SK-N-SH (cell line): ENCODE data around the gene MON2.

Experiments
- CTCF ChIP-seq: fragments of 200-600 bp; sonication (generic); IDR thresholded peaks from 2 replicates; pipeline ENCODE4 v1.6.1; 2017; ENCODE audit warnings: antibody characterized with exemption, mild to moderate bottlenecking, moderate library complexity
- EP300 ChIP-seq, 2 experiments: IDR thresholded peaks; 2 replicates each; pipeline versions ENCODE4 v1.4.0 to v1.6.1; 2012; ENCODE audit warnings: borderline replicate concordance in 1 of 2, low read depth in 1 of 2, low read length in 1 of 2
- FOXJ3 ChIP-seq: sonication (generic); formaldehyde crosslinking; IDR thresholded peaks from 2 replicates; pipeline ENCODE4 v1.5.1; 2020; ENCODE audit warnings: mild to moderate bottlenecking, missing genetic modification reagents
- JUND ChIP-seq: IDR thresholded peaks from 2 replicates; pipeline ENCODE4 v1.4.0; 2012
- POLR2AphosphoS5 ChIP-seq: IDR thresholded peaks from 2 replicates; pipeline ENCODE4 v1.6.1; 2012; ENCODE audit warnings: low read depth, low read length
- RCOR1 ChIP-seq: fragments of 150-350 bp; IDR thresholded peaks from 2 replicates; pipeline ENCODE4 v1.6.1; 2017; ENCODE audit warnings: antibody characterized with exemption, low read length
- REST ChIP-seq: IDR thresholded peaks from 2 replicates; pipeline ENCODE4 v1.6.1; 2012; ENCODE audit warnings: mild to moderate bottlenecking, low read depth, low read length, moderate library complexity
- RFX5 ChIP-seq: IDR thresholded peaks from 2 replicates; pipeline ENCODE4 v1.6.1; 2012; ENCODE audit warnings: mild to moderate bottlenecking, improper control_type of control experiment, low read length
- USF1 ChIP-seq: IDR thresholded peaks from 2 replicates; pipeline ENCODE4 v1.4.0; 2012; ENCODE audit warnings: low read depth, borderline replicate concordance
- TF ChIP-seq, protein P1 (sequence below): fragments of 150-350 bp; IDR thresholded peaks from 2 replicates; pipeline ENCODE4 v1.6.1; 2017; ENCODE audit warnings: antibody characterized with exemption, low read length, low read depth, borderline replicate concordance
- TF ChIP-seq, protein P2 (sequence below): fragments of 150-350 bp; IDR thresholded peaks from 2 replicates; pipeline ENCODE4 v1.6.1; 2016; ENCODE audit warnings: mild to moderate bottlenecking, low read depth, low read length
- TF ChIP-seq, protein P3 (sequence below): IDR thresholded peaks from 2 replicates; pipeline ENCODE4 v1.4.0; 2012; ENCODE audit warnings: low read depth

- TF ChIP-seq CTCF: no peak
- TF ChIP-seq, protein P1, sequence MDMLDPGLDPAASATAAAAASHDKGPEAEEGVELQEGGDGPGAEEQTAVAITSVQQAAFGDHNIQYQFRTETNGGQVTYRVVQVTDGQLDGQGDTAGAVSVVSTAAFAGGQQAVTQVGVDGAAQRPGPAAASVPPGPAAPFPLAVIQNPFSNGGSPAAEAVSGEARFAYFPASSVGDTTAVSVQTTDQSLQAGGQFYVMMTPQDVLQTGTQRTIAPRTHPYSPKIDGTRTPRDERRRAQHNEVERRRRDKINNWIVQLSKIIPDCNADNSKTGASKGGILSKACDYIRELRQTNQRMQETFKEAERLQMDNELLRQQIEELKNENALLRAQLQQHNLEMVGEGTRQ: no peak
- TF ChIP-seq, protein P2, sequence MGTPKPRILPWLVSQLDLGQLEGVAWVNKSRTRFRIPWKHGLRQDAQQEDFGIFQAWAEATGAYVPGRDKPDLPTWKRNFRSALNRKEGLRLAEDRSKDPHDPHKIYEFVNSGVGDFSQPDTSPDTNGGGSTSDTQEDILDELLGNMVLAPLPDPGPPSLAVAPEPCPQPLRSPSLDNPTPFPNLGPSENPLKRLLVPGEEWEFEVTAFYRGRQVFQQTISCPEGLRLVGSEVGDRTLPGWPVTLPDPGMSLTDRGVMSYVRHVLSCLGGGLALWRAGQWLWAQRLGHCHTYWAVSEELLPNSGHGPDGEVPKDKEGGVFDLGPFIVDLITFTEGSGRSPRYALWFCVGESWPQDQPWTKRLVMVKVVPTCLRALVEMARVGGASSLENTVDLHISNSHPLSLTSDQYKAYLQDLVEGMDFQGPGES: no peak
- TF ChIP-seq FOXJ3: no peak
- no peak for TF ChIP-seq EP300 (IDR thresholded peaks at IDR 0.05; ENCODE audit: borderline replicate concordance in 1 of 2, low read depth in 1 of 2, low read length in 1 of 2)
- no peak for TF ChIP-seq RCOR1
- TF ChIP-seq REST: no peak
- no peak for TF ChIP-seq USF1
- no peak for TF ChIP-seq JUND
- no peak for TF ChIP-seq POLR2AphosphoS5
- TF ChIP-seq RFX5: no peak
- TF ChIP-seq, protein P3, sequence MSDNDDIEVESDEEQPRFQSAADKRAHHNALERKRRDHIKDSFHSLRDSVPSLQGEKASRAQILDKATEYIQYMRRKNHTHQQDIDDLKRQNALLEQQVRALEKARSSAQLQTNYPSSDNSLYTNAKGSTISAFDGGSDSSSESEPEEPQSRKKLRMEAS: no peak
These were observed 132.2 kb downstream of the MON2 start for GRCh38 chr12:62598846-62599245.
